Osteoblast (primary cell): ENCODE measurements around the gene RIOK1. TPM values are rescaled to one million over a fixed set of nuclear protein-coding genes. Genes with fewer than 3 reads are reported as not detected.
"Not testable (repeated sequence)": the region's sequence is repeated elsewhere in the genome, so short reads cannot be mapped to it uniquely, and the experiment has no call there.

ENCODE experiments used
- DNase-seq: peaks from one replicate; pipeline ENCODE4 v3.0.0; 2011; ENCODE audit warnings: low spot score, mixed read lengths; ENCODE audit not compliant: insufficient read length; ENCODE audit errors: missing footprints
- H2AFZ ChIP-seq: 2 replicates; pipeline ENCODE4 v1.6.0; 2011; ENCODE audit warnings: mild to moderate bottlenecking, low read length
- H3K27ac ChIP-seq: 2 replicates; pipeline ENCODE4 v1.5.1; 2011; ENCODE audit warnings: mild to moderate bottlenecking, low read depth, low read length, moderate library complexity
- H3K27me3 ChIP-seq: 2 replicates; pipeline ENCODE4 v1.6.0; 2012; ENCODE audit warnings: mild to moderate bottlenecking, control low read depth, inconsistent platforms, low read length, moderate library complexity; ENCODE audit not compliant: insufficient read depth
- H3K36me3 ChIP-seq: 2 replicates; pipeline ENCODE4 v1.5.1; 2011; ENCODE audit warnings: mild to moderate bottlenecking, low read length, control low read depth, moderate library complexity; ENCODE audit not compliant: insufficient read depth
- H3K4me1 ChIP-seq: 2 replicates; pipeline ENCODE4 v1.5.1; 2011; ENCODE audit warnings: mild to moderate bottlenecking, low read length, control low read depth, moderate library complexity; ENCODE audit not compliant: insufficient read depth
- H3K4me2 ChIP-seq: 2 replicates; pipeline ENCODE4 v1.6.0; 2011; ENCODE audit warnings: mild to moderate bottlenecking, low read length; ENCODE audit not compliant: insufficient read depth
- H3K4me3 ChIP-seq: fragments of 200-600 bp; sonication (generic); 3 replicates; pipeline ENCODE4 v1.5.1; 2012; ENCODE audit warnings: mild to moderate bottlenecking, low read length, inconsistent platforms; ENCODE audit not compliant: insufficient read depth
- H3K79me2 ChIP-seq: 2 replicates; pipeline ENCODE4 v1.6.0; 2012; ENCODE audit warnings: mild to moderate bottlenecking, low read length, control low read depth, inconsistent platforms; ENCODE audit not compliant: insufficient read depth
- H3K9me3 ChIP-seq: 2 replicates; pipeline ENCODE4 v1.5.1; 2011; ENCODE audit warnings: low read depth, low read length, control low read depth
- H4K20me1 ChIP-seq: 2 replicates; pipeline ENCODE4 v1.6.0; 2012; ENCODE audit warnings: mild to moderate bottlenecking, low read length, control low read depth; ENCODE audit not compliant: insufficient read depth
- CTCF ChIP-seq: IDR thresholded peaks from 2 replicates; pipeline ENCODE4 v1.5.1; 2011; ENCODE audit warnings: mild to moderate bottlenecking, low read depth, low read length, moderate library complexity; ENCODE audit errors: extremely low read depth
- total RNA-seq: library from RNA; depleted of rRNA; stranded (reverse); fragments of >200 nt; gene quantifications from 2 replicates; pipeline ENCODE4 v1.2.3, GENCODE V29; 2012

RIOK1 gene
- total RNA-seq, 1 donor, result 14.1 TPM

GRCh38 chr6:7449018-7449417 is 59.4 kb downstream of the RIOK1 start:
- H3K36me3 ChIP-seq, result no peaks in the 10 kb centered on the region
- H3K4me1 ChIP-seq, result peaks cover 22% of the 10 kb centered on the region
- no peak overlapping the region for H3K4me3 ChIP-seq
- no peak overlapping the region for H3K4me2 ChIP-seq
- no peaks in the 10 kb centered on the region for H3K27me3 ChIP-seq
- H3K27ac ChIP-seq, result no peak overlapping the region
- H3K79me2 ChIP-seq, result no peaks in the 10 kb centered on the region
- no peaks in the 10 kb centered on the region for H4K20me1 ChIP-seq
- H3K9me3 ChIP-seq, result no peaks in the 10 kb centered on the region
- no peak for TF ChIP-seq CTCF
- DNase-seq, result no peak
- H2AFZ ChIP-seq, result no peak overlapping the region

GRCh38 chr6:7451326-7451725 is 61.7 kb downstream of the RIOK1 start:
- no peak overlapping the region for H2AFZ ChIP-seq
- no peaks in the 10 kb centered on the region for H3K27me3 ChIP-seq
- no peaks in the 10 kb centered on the region for H3K79me2 ChIP-seq
- H3K9me3 ChIP-seq, result no peaks in the 10 kb centered on the region
- H4K20me1 ChIP-seq, result no peaks in the 10 kb centered on the region
- H3K27ac ChIP-seq, result no peak overlapping the region
- DNase-seq, result no peak
- no peak overlapping the region for H3K4me3 ChIP-seq
- peaks cover 4% of the 10 kb centered on the region for H3K4me1 ChIP-seq
- no peaks in the 10 kb centered on the region for H3K36me3 ChIP-seq
- TF ChIP-seq CTCF, result no peak
- H3K4me2 ChIP-seq, result no peak overlapping the region

- no peaks in the 10 kb centered on the region for H3K9me3 ChIP-seq
- TF ChIP-seq CTCF, result no peak
Observed at GRCh38 chr6:7452898-7453297, 63.3 kb downstream of the RIOK1 start.

GRCh38 chr6:7454696-7455358 is 65.2 kb downstream of the RIOK1 start:
- Histone ChIP-seq H3K4me2 (no peak overlapping the region), H3K27ac (no peak overlapping the region), H3K27me3 (no peaks in the 10 kb centered on the region), H3K9me3 (no peaks in the 10 kb centered on the region), H3K36me3 (no peaks in the 10 kb centered on the region), H3K4me1 (no peaks in the 10 kb centered on the region), H2AFZ (peak overlapping the region; percentile 21), H3K4me3 (no peak overlapping the region), H4K20me1 (no peaks in the 10 kb centered on the region), H3K79me2 (no peaks in the 10 kb centered on the region)
- DNase-seq, result no peak
- no peak for TF ChIP-seq CTCF

More at GRCh38 chr6:7452898-7453297, 63.3 kb downstream of the RIOK1 start:
- Histone ChIP-seq H4K20me1 (no peaks in the 10 kb centered on the region), H3K4me1 (no peaks in the 10 kb centered on the region), H3K36me3 (no peaks in the 10 kb centered on the region), H3K4me3 (no peak overlapping the region), H3K27me3 (no peaks in the 10 kb centered on the region), H3K4me2 (no peak overlapping the region), H3K27ac (no peak overlapping the region), H3K79me2 (no peaks in the 10 kb centered on the region), H2AFZ (no peak overlapping the region)
- no peak for DNase-seq

GRCh38 chr6:7456302-7456701 is 66.7 kb downstream of the RIOK1 start:
- not testable (repeated sequence) for H3K36me3 ChIP-seq, H3K4me1 ChIP-seq, H3K27me3 ChIP-seq, H3K4me3 ChIP-seq, H3K9me3 ChIP-seq, H3K27ac ChIP-seq, H3K4me2 ChIP-seq, DNase-seq, H4K20me1 ChIP-seq, H3K79me2 ChIP-seq, H2AFZ ChIP-seq
